A673 (cell line): Measurements from ENCODE around the gene CDK3. TPM values are rescaled to one million over a fixed set of nuclear protein-coding genes. Genes with fewer than 3 reads are reported as not detected.

Experiments used
- BruUV-seq: library from RNA; stranded (reverse); fragments of 400-500 nt; replicated peaks from 2 replicates; lab custom pipeline; 2021; lab: Mats Ljungman, UMichigan
- CTCF ChIA-PET: fragments of 300-600 bp; sonication (Branson Sonifier 250); formaldehyde crosslinking; loops from one replicate; lab custom pipeline; 2022; ENCODE audit warnings: antibody characterized with exemption; lab: Charles Lee
- POLR2A ChIA-PET: fragments of 300-600 bp; sonication (Branson Sonifier 250); formaldehyde crosslinking; loops from one replicate; lab custom pipeline; 2022; ENCODE audit warnings: antibody characterized with exemption; ENCODE audit not compliant: low non-redundant PET; lab: Charles Lee
- DNase-seq: peaks from one replicate; pipeline ENCODE4 v3.0.0-alpha.2; 2015; ENCODE audit warnings: low spot score
- H3K27ac ChIP-seq: fragments of 200-600 bp; sonication (generic); 2 replicates; pipeline ENCODE4 v1.5.1; 2016; ENCODE audit warnings: mixed run types, low read depth, mild to moderate bottlenecking, mixed read lengths, antibody characterized with exemption, low read length; ENCODE audit not compliant: poor library complexity, severe bottlenecking
- H3K27me3 ChIP-seq: fragments of 200-600 bp; sonication (generic); replicated peaks from 2 replicates; pipeline ENCODE4 v1.6.1; 2017; ENCODE audit warnings: mixed run types, low read depth, mild to moderate bottlenecking, mixed read lengths, antibody characterized with exemption, low read length; ENCODE audit not compliant: insufficient read depth, poor library complexity
- H3K36me3 ChIP-seq: fragments of 200-600 bp; sonication (generic); 2 replicates; pipeline ENCODE4 v1.6.1; 2016; ENCODE audit warnings: mixed run types, mild to moderate bottlenecking, mixed read lengths, antibody characterized with exemption, low read length; ENCODE audit not compliant: insufficient read depth, poor library complexity, severe bottlenecking
- H3K4me1 ChIP-seq: fragments of 200-600 bp; sonication (generic); 2 replicates; pipeline ENCODE4 v1.6.1; 2017; ENCODE audit warnings: mixed run types, mild to moderate bottlenecking, mixed read lengths, antibody characterized with exemption, low read length; ENCODE audit not compliant: insufficient read depth, poor library complexity, severe bottlenecking
- H3K4me3 ChIP-seq: fragments of 200-600 bp; sonication (generic); 2 replicates; pipeline ENCODE4 v1.5.1; 2016; ENCODE audit warnings: low read depth, mixed run types, mild to moderate bottlenecking, mixed read lengths, low read length; ENCODE audit not compliant: poor library complexity, severe bottlenecking
- H3K9me3 ChIP-seq: fragments of 200-600 bp; sonication (generic); 2 replicates; pipeline ENCODE4 v1.6.1; 2016; ENCODE audit warnings: mixed run types, low read depth, mild to moderate bottlenecking, mixed read lengths, antibody characterized with exemption, low read length; ENCODE audit not compliant: poor library complexity, severe bottlenecking
- EZH2 ChIP-seq: fragments of 200-600 bp; sonication (generic); IDR thresholded peaks from 2 replicates; pipeline ENCODE4 v1.6.1; 2017; ENCODE audit warnings: borderline replicate concordance, low read depth, mild to moderate bottlenecking, mixed read lengths, antibody characterized with exemption, low read length; ENCODE audit not compliant: poor library complexity, severe bottlenecking
- intact Hi-C: fragments of 100-400 bp; cut with micrococcal nuclease; formaldehyde crosslinking; loops from one replicate; pipeline ENCODE4 v1.10.0; 2022; ENCODE audit not compliant: unreplicated experiment
- total RNA-seq: library from RNA; stranded (reverse); gene quantifications from 2 replicates; pipeline ENCODE4 v1.2.3, GENCODE V29; 2021
- TF ChIP-seq, protein P1 (sequence below): fragments of 300-800, 200-600 bp; sonication (generic); conservative IDR thresholded peaks from 2 replicates; pipeline ENCODE4 v1.5.1; 2017; ENCODE audit warnings: low read depth, mild to moderate bottlenecking, antibody characterized with exemption, low read length, moderate library complexity, mixed read lengths

CDK3 gene
- total RNA-seq, 1 experiment from 2014 or later, result 10.0 TPM

DNA sequence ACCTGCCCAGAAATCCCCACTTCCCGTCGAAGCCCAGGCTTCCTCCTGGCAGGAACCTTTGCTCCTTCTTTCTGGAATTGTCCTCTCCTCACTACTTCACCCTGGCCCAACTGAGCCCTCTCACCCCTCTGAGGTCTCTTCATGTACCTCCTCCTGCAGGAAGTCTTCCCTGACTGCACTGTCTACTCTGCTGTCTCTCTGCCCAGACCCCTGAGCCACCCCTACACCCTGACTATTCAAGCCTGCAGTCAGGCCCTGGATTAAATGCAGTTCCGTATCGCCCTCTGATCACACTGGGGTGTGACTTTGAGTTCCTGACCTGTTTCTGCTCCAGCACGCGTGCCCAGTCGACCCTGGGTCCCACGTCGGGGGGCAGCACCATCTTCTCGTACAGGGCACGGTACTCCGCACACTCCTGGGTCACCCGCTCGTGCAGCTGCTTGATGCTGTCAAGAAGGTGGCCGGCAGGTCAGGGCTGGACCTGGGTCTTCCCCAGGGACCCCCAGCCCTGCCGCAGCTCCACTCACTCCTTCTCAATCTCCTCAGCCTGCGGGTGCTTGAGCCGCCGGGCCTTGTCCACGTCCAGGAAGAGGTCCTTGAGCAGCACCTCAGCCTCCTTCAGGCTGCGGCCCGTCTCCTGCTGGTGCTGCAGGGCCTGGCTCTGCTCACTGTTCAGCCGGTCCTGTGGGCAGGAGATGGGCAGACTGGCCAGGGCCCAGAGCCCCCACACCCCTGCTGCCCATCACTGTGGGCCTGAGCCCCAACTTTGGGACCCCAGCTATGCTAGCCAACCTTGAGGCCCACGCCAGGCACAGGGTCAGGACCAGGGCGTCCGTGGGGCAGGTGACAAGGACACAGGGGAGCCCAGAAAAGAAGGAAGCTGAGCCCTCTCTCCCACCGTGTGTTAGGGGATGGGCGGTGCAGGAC, 22.6 kb downstream of the CDK3 start:
- H3K4me3 ChIP-seq, result no peak overlapping the region
- H3K4me1 ChIP-seq, result no peaks in the 10 kb centered on the region
- ChIA-PET POLR2A (no interaction called here), CTCF (no interaction called here)
- no peak for TF ChIP-seq EZH2
- TF ChIP-seq, protein P1, sequence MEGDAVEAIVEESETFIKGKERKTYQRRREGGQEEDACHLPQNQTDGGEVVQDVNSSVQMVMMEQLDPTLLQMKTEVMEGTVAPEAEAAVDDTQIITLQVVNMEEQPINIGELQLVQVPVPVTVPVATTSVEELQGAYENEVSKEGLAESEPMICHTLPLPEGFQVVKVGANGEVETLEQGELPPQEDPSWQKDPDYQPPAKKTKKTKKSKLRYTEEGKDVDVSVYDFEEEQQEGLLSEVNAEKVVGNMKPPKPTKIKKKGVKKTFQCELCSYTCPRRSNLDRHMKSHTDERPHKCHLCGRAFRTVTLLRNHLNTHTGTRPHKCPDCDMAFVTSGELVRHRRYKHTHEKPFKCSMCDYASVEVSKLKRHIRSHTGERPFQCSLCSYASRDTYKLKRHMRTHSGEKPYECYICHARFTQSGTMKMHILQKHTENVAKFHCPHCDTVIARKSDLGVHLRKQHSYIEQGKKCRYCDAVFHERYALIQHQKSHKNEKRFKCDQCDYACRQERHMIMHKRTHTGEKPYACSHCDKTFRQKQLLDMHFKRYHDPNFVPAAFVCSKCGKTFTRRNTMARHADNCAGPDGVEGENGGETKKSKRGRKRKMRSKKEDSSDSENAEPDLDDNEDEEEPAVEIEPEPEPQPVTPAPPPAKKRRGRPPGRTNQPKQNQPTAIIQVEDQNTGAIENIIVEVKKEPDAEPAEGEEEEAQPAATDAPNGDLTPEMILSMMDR, result no peak
- peaks cover 4% of the 10 kb centered on the region for H3K27me3 ChIP-seq
- no TSS peak for BruUV-seq
- DNase-seq, result no peak
- H3K27ac ChIP-seq, result no peak overlapping the region
- intact Hi-C loops, result no loop called here
- no peaks in the 10 kb centered on the region for H3K36me3 ChIP-seq
- no peaks in the 10 kb centered on the region for H3K9me3 ChIP-seq

DNA sequence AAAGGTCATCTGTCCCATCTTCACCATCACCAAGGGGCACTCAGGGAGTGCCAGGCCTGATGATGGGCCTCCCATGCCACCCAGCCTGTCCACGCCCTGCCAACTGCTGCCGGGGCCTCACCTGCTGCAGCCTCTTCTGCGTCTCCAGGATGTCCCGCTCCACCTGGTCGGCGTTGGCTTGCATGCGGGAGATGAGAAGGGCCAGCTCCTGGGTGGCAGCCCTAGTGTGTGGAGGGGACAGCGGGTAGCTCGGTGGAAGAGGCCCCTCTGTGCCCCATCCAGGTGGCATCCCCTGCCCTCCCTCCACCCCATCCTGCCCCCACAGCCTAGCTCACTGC, 23.2 kb downstream of the CDK3 start:
- CTCF ChIA-PET, result no interaction called here
- H3K27ac ChIP-seq, result no peak overlapping the region
- POLR2A ChIA-PET, result no interaction called here
- peaks cover 4% of the 10 kb centered on the region for H3K27me3 ChIP-seq
- intact Hi-C loops, result no loop called here
- BruUV-seq, result no TSS peak
- H3K36me3 ChIP-seq, result no peaks in the 10 kb centered on the region
- DNase-seq, result no peak
- H3K9me3 ChIP-seq, result no peaks in the 10 kb centered on the region
- TF ChIP-seq, protein P1, result no peak
- no peak for TF ChIP-seq EZH2
- peaks cover 1% of the 10 kb centered on the region for H3K4me1 ChIP-seq
- H3K4me3 ChIP-seq, result no peak overlapping the region

DNA sequence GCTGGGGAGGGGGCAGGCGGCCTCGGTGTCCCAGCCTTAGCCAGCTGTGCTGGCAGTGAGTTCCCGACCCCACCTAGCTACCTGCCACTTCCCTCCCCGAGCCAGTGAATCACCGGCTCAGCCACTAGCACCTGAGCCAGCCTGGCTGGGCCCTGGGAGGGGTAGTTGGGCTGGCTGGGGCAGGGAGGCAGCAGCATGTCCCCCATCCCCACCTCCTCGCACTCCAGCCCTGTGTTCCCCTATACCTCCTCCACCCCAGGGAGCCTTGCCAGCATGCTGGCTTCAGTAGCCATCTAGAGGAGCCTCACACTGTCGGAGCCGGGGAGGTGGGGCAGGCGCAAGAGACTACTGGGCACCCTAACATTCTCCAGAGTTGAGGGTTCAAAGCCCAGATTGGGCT, 23.7 kb downstream of the CDK3 start:
- POLR2A ChIA-PET, result no interaction called here
- intact Hi-C loops, result no loop called here
- Histone ChIP-seq H3K27me3 (peaks cover 4% of the 10 kb centered on the region), H3K9me3 (no peaks in the 10 kb centered on the region), H3K4me3 (no peak overlapping the region), H3K4me1 (peaks cover 6% of the 10 kb centered on the region), H3K36me3 (no peaks in the 10 kb centered on the region), H3K27ac (no peak overlapping the region)
- TF ChIP-seq EZH2, result no peak
- TF ChIP-seq, protein P1, result no peak
- DNase-seq, result no peak
- no TSS peak for BruUV-seq
- CTCF ChIA-PET, result no interaction called here
